Parathyroid adenoma (tissue), 2 donors: ENCODE results near the gene GABRG3.

Experiments
- H2AFZ ChIP-seq: fragments of 300-600 bp; sonication (generic); one replicate; pipeline ENCODE4 v1.7.0; 2017; ENCODE audit warnings: antibody characterized with exemption, mild to moderate bottlenecking
- H3K27ac ChIP-seq: fragments of 300-600 bp; sonication (generic); one replicate; pipeline ENCODE4 v1.7.0; 2017
- H3K27me3 ChIP-seq: fragments of 300-600 bp; sonication (generic); one replicate; pipeline ENCODE4 v1.7.0; 2017; ENCODE audit warnings: low read length; ENCODE audit not compliant: control insufficient read depth, insufficient read depth
- H3K36me3 ChIP-seq: fragments of 300-600 bp; sonication (generic); one replicate; pipeline ENCODE4 v1.7.0; 2017; ENCODE audit warnings: low read length; ENCODE audit not compliant: control insufficient read depth, insufficient read depth
- H3K4me1 ChIP-seq: fragments of 300-600 bp; sonication (generic); one replicate; pipeline ENCODE4 v1.7.0; 2017; ENCODE audit warnings: control low read depth
- H3K4me2 ChIP-seq: fragments of 300-600 bp; sonication (generic); one replicate; pipeline ENCODE4 v1.7.0; 2017; ENCODE audit warnings: low read length
- H3K4me3 ChIP-seq: fragments of 300-600 bp; sonication (generic); one replicate; pipeline ENCODE4 v1.7.0; 2017; ENCODE audit warnings: low read depth, low read length
- H3K79me2 ChIP-seq: fragments of 300-600 bp; sonication (generic); one replicate; pipeline ENCODE4 v1.7.0; 2017; ENCODE audit warnings: control low read depth
- H3K9ac ChIP-seq: fragments of 300-600 bp; sonication (generic); one replicate; pipeline ENCODE4 v1.7.0; 2017; ENCODE audit warnings: mild to moderate bottlenecking
- H3K9me3 ChIP-seq: fragments of 300-600 bp; sonication (generic); one replicate; pipeline ENCODE4 v1.7.0; 2017; ENCODE audit warnings: low read length; ENCODE audit not compliant: control insufficient read depth
- CTCF ChIP-seq: fragments of 300-600 bp; sonication (generic); IDR thresholded peaks from one replicate; pipeline ENCODE4 v1.7.0; 2017; ENCODE audit warnings: antibody characterized with exemption, mild to moderate bottlenecking
- donor health status: primary hyperparathyroidism.

GABRG3 gene

DNA sequence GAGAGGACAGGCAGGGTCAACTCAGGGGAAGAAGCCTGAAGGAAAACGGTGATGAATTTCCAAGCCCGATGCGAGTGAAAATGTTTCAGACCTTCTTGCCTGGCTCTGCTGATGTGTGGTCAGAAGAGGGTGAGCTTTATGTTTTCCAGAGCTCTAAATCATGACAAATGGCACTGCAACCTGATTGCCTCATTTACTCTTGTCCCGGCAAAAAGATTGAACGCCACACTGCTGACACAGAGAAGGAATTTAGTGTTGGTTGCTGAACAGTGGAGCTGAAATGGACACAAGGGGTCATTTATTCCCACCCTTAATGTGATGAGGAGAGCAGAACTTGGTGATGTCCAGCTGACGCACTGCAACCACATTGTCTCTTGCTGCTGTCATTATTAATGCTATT lies 36.1 kb upstream of the GABRG3 start:
- H3K27me3 ChIP-seq: no peaks in the 10 kb centered on the region
- H3K9ac ChIP-seq: no peak overlapping the region
- no peaks in the 10 kb centered on the region for H3K79me2 ChIP-seq
- no peak overlapping the region for H3K4me2 ChIP-seq
- H2AFZ ChIP-seq: no peak overlapping the region
- peaks cover 3% of the 10 kb centered on the region for H3K9me3 ChIP-seq
- TF ChIP-seq CTCF: no peak
- no peak overlapping the region for H3K4me3 ChIP-seq
- no peak overlapping the region for H3K27ac ChIP-seq
- no peaks in the 10 kb centered on the region for H3K4me1 ChIP-seq
- no peaks in the 10 kb centered on the region for H3K36me3 ChIP-seq

- Histone ChIP-seq H3K27me3 (no peaks in the 10 kb centered on the region), H3K27ac (no peak overlapping the region), H3K4me1 (no peaks in the 10 kb centered on the region), H3K36me3 (no peaks in the 10 kb centered on the region), H2AFZ (no peak overlapping the region), H3K4me2 (no peak overlapping the region), H3K9ac (no peak overlapping the region), H3K4me3 (no peak overlapping the region), H3K79me2 (no peaks in the 10 kb centered on the region), H3K9me3 (peaks cover 1% of the 10 kb centered on the region)
- no peak for TF ChIP-seq CTCF
These were observed 35.7 kb upstream of the GABRG3 start for GRCh38 chr15:26935322-26935721.

- Histone ChIP-seq H3K4me2 (no peak overlapping the region), H2AFZ (no peak overlapping the region), H3K79me2 (no peaks in the 10 kb centered on the region), H3K27ac (no peak overlapping the region), H3K4me3 (no peak overlapping the region), H3K4me1 (no peaks in the 10 kb centered on the region), H3K9ac (no peak overlapping the region), H3K9me3 (no peaks in the 10 kb centered on the region), H3K36me3 (no peaks in the 10 kb centered on the region), H3K27me3 (no peaks in the 10 kb centered on the region)
- TF ChIP-seq CTCF: no peak
These were observed 34.5 kb upstream of the GABRG3 start for GRCh38 chr15:26936502-26936901.

DNA sequence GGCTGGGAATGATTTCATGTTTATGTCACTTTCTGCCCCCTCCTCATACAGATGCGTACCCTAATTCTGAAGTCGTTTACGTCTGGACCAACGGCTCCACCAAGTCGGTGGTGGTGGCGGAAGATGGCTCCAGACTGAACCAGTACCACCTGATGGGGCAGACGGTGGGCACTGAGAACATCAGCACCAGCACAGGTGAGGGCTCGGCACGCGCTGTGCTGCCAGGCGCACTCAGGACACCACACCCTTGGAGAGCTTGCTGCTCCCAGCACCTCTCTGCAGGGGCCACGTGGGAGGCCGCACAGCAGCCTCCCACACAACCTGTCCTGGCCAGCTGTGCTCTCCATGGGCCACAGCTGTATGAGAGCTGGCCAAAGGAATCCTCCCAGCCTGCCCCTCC lies 33.8 kb upstream of the GABRG3 start:
- Histone ChIP-seq H3K4me1 (no peaks in the 10 kb centered on the region), H3K36me3 (no peaks in the 10 kb centered on the region), H3K4me3 (no peak overlapping the region), H3K9ac (no peak overlapping the region), H2AFZ (no peak overlapping the region), H3K79me2 (no peaks in the 10 kb centered on the region), H3K27ac (no peak overlapping the region), H3K27me3 (no peaks in the 10 kb centered on the region), H3K9me3 (no peaks in the 10 kb centered on the region), H3K4me2 (no peak overlapping the region)
- TF ChIP-seq CTCF: no peak

- no peak overlapping the region for H2AFZ ChIP-seq
- no peak for TF ChIP-seq CTCF
- no peak overlapping the region for H3K9ac ChIP-seq
- H3K27ac ChIP-seq: no peak overlapping the region
- no peaks in the 10 kb centered on the region for H3K27me3 ChIP-seq
- H3K4me1 ChIP-seq: no peaks in the 10 kb centered on the region
- no peaks in the 10 kb centered on the region for H3K9me3 ChIP-seq
- no peak overlapping the region for H3K4me3 ChIP-seq
- no peaks in the 10 kb centered on the region for H3K79me2 ChIP-seq
- no peak overlapping the region for H3K4me2 ChIP-seq
- no peaks in the 10 kb centered on the region for H3K36me3 ChIP-seq
These were observed 31.6 kb upstream of the GABRG3 start for GRCh38 chr15:26939398-26939797.
